Inflammatory macrophage treated with lipopolysaccharide for 1 hour (primary cell): ENCODE results near the gene TP53BP2.
"Not testable (repeated sequence)": the region's sequence is repeated elsewhere in the genome, so short reads cannot be mapped to it uniquely, and the experiment has no call there.

Source experiments
- DNase-seq, 2 donors: peaks; one replicate each; pipeline ENCODE4 v3.0.0-alpha.2; 2020 to 2022

TP53BP2 gene

DNA sequence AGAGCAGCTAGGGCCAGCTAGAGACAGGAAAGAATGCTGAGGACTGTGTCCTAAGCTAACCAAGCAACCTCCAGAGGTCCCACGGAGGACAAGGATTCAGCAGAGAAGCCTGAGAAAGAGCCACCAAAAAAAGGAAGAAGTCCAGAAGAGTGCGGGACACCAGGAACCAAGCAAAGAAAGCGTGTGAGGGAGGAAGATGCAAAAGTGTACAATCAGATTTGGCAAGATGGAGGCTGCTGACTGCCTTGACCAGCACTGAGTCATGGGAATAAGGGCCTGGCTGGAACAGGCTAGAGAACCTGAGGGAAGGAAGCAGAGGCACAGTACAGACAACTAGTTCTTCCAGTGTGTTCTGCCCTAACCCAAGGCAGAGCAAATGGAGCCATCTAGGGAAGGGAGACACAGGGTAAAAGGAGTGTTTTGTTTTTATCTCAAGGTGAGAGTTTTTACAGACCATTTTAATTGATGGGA lies 18.5 kb downstream of the TP53BP2 start:
- DNase-seq: peak; percentile 70 to 82

- peak; percentile 86 for DNase-seq
Measured at GRCh38 chr1:223825767-223826748, 19.7 kb downstream of the TP53BP2 start.

GRCh38 chr1:223824712-223825111 lies 21.0 kb downstream of the TP53BP2 start:
- no peak for DNase-seq

DNA sequence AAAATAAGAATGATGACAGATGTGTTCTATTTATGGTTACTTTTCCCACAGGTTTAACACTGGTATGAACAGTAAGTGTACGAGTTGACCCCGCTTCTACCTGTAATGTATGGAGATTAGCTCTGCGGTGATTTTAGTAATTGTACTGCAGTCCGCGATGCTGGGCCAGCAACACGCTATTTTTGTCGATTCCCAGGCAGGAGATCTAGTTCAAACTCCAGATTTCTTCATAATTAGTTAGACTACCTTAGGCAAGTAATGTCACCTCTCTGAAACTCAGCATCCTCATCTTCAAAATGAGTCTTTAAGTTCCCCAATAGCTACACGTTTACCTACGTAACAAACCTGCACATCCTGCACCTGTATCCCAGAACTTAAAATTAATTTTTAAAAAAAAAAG lies 21.5 kb downstream of the TP53BP2 start:
- no peak for DNase-seq

DNA sequence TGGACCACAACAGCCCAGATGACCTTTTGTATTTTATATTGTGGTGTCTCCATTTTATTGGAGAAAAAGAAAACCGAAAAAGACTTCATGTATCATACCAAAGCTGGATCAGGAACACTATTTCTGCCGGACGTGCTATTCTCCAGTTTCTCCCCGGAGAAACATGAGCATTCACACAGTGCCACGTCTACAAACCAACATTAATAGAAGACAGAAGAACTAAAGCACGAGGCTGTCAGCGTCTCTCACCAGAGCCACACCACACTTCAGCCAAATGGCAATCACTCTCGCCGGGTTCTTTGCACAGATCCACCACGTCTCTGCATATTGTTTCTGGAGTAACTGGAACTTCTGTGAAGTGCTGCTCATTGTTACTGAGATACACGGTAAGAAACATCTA lies 24.8 kb downstream of the TP53BP2 start:
- DNase-seq: no peak

DNA sequence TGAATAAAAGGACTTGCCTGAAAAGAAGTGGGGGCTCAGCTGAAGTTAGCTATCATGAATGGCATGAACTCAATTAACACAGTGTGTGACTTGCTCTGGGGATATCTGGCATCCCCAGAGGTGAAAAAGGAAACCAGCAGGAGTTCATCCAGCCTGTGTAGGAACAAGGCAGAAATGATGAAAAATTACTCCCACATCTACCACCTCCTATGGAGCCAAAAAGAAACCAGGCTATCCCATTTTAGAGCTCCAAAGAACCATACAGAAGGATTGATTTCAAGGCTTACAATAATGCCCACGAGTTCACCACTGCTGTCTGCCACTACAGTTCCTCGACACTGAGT lies 25.3 kb downstream of the TP53BP2 start:
- DNase-seq: no peak

DNA sequence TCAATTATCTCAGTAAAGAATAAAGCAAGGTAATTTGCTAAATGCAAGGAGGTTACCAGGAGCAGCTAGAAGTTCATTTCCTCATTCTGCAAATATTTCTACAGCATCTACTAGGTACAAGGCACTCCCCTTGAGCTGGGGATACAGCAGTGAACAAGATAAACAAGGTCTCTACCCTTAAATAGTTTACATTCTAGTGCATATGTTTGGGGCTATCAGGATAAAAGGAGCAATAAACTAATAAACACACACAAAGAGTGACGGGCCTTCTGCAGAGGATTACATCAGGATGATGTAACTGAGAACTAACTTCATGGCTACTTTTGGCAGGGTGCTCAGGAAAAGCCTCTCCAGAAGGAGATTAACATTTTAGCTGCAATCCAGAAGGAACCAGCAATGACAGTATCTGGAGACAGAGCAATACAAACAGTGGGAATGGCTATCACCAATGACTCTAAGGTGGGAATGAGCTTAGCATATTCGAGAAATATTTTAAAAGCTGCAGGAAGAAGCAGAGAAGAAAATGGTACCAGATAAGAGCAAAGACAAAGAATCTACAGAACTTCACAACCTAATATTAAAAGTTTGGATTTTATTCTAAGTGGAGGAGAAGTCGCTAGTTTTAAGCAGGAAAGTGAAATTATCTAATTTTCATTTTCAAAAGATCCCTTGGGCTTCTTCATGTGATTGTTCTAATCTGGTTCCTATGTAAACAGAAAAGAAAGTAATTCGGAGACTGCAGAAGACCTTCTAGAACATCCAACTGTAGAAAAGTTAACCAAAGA lies 25.8 kb downstream of the TP53BP2 start:
- no peak for DNase-seq

DNA sequence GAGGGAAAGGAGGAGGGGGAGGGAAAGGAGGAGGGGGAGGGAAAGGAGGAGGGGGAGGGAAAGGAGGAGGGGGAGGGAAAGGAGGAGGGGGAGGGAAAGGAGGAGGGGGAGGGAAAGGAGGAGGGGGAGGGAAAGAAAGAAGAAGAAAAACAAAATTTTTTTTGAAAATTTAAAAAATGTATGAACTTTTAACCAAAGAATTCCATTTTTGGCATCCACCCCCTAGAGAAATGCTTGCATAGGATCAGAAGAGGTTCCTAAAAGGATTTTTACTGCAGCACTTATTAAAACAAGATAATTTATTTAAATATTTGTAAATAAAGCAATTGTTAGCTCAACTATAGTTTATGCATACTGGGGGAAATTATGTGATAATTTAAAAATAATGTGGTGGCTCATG lies 28.5 kb downstream of the TP53BP2 start:
- not testable (repeated sequence) for DNase-seq

DNA sequence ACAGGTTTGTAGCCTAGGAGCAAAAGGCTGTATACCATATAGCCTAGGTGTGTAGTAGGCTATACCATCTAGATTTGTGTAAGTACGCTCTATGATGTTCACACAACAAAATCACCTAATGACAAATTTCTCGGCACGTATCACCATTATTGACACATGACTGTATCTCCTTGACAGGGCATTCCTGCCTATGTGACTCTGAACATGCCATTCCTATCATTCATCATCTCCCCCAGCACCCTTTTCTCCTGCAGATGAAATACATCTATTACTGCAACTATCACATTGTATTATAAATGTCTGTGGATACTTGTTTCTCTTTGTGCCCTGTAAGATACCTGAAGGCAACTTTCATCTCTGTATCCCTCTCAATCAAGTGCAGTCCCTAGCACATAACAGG lies 29.9 kb downstream of the TP53BP2 start:
- DNase-seq: no peak

- DNase-seq: no peak
Measured at GRCh38 chr1:223815020-223815853, 30.5 kb downstream of the TP53BP2 start.

GRCh38 chr1:223813645-223814044 lies 32.1 kb downstream of the TP53BP2 start:
- DNase-seq: no peak

GRCh38 chr1:223811634-223812101 lies 34.1 kb downstream of the TP53BP2 start:
- DNase-seq: peak in 1 of 2 donors; percentile 40

- DNase-seq: peak; percentile 61 to 89
Measured at GRCh38 chr1:223810586-223810985, 35.2 kb downstream of the TP53BP2 start.

DNA sequence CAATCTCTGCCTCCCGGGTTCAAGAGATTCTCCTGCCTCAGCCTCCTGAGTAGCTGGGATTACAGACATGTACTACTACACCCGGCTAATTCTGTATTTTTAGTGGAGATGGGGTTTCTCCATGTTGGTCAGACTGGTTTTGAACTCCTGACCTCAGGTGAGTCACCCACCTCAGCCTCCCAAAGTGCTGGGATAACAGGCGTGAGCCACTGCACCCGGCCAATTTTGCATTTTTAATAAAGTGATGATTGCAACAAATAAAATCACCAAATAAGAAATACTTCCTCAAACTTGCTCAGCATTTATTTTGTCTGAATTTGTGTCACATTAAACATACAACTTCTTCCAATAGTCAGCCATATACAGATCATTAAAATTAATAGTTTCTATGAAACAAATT lies 35.8 kb downstream of the TP53BP2 start:
- DNase-seq: peak in 1 of 2 donors; percentile 37

- no peak for DNase-seq
Measured at GRCh38 chr1:223803211-223803610, 42.5 kb downstream of the TP53BP2 start.

GRCh38 chr1:223802602-223803001 lies 43.1 kb downstream of the TP53BP2 start:
- DNase-seq: no peak

GRCh38 chr1:223802032-223802431 lies 43.7 kb downstream of the TP53BP2 start:
- no peak for DNase-seq

- no peak for DNase-seq
Measured at GRCh38 chr1:223796210-223796609, 49.5 kb downstream of the TP53BP2 start.

GRCh38 chr1:223794136-223794880 lies 51.4 kb downstream of the TP53BP2 start:
- DNase-seq: no peak

- no peak for DNase-seq
Measured at GRCh38 chr1:223793716-223794115, 52.0 kb downstream of the TP53BP2 start.

GRCh38 chr1:223792046-223792445 lies 53.7 kb downstream of the TP53BP2 start:
- no peak for DNase-seq
